Measurements from ENCODE around the gene WFS1.

- TF ChIP-seq, protein P1, sequence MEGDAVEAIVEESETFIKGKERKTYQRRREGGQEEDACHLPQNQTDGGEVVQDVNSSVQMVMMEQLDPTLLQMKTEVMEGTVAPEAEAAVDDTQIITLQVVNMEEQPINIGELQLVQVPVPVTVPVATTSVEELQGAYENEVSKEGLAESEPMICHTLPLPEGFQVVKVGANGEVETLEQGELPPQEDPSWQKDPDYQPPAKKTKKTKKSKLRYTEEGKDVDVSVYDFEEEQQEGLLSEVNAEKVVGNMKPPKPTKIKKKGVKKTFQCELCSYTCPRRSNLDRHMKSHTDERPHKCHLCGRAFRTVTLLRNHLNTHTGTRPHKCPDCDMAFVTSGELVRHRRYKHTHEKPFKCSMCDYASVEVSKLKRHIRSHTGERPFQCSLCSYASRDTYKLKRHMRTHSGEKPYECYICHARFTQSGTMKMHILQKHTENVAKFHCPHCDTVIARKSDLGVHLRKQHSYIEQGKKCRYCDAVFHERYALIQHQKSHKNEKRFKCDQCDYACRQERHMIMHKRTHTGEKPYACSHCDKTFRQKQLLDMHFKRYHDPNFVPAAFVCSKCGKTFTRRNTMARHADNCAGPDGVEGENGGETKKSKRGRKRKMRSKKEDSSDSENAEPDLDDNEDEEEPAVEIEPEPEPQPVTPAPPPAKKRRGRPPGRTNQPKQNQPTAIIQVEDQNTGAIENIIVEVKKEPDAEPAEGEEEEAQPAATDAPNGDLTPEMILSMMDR (conservative IDR thresholded peaks at IDR 0.05; ENCODE audit: low read length) = peak; percentile 89
- no peak for TF ChIP-seq EZH2phosphoT487 (IDR thresholded peaks at IDR 0.05; ENCODE audit: borderline replicate concordance)
These were observed 5.5 kb upstream of the WFS1 start for GRCh38 chr4:6264225-6264540.

All from Loucy (cell line).